HG03039 (cell line): ENCODE data around the gene CRADD.
A peak's percentile ranks its signal among the peaks of the same experiment; 100 is the strongest.
"Not testable (repeated sequence)": the region's sequence is repeated elsewhere in the genome, so short reads cannot be mapped to it uniquely, and the experiment has no call there.

Experiments
- ATAC-seq: cut with Tn5 transposase; IDR thresholded peaks from one replicate; pipeline ENCODE4 v1.9.1; 2021; ENCODE audit warnings: mild to moderate bottlenecking, moderate library complexity; ENCODE audit not compliant: unreplicated experiment

The CRADD gene

GRCh38 chr12:93677195-93678064 lies at the start of gene CRADD:
Gene CRADD, plus strand, starts transcription at chr12:93677375.
- peak; percentile 93 for ATAC-seq

DNA sequence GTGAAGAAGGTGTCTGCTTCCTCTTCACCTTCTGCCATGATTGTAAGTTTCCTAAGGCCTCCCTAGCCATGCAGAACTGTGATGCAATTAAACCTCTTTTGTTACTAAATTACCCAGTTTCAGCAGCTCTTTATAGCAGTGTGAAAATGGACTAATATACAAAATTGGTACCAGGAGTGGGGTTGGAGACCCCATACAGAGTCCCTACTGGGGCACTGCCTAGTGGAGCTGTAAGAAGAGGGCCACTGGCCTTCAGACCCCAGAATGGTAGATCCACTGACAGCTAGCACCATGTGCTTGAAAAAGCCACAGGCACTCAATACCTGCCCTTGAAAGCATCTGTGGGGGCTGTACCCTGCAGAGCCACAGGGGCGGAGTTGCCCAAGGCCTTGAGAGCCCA lies 44.8 kb upstream of the CRADD start:
- no peak for ATAC-seq

GRCh38 chr12:93634416-93634815 lies 42.8 kb upstream of the CRADD start:
- ATAC-seq = no peak

DNA sequence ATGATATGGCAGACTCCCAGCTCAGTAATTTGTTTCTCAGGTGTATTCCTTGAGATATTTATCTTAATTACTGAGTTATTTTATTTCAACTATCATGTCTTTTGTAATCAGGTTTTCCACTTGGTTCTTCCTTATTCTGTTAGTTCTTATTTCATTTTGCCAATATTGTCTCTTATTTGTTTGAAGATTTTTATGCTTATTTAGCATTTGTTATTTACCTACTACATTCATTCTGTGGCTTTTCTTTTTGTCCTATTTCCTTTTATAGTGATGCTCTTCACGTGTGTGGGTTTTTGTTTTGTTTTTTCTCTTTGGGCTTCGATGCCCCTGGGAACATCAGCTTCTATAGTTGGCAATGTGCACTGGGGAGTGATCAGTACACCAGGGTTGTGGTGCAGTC lies 40.5 kb upstream of the CRADD start:
- ATAC-seq = no peak

GRCh38 chr12:93638095-93638494 lies 39.1 kb upstream of the CRADD start:
- ATAC-seq = no peak

DNA sequence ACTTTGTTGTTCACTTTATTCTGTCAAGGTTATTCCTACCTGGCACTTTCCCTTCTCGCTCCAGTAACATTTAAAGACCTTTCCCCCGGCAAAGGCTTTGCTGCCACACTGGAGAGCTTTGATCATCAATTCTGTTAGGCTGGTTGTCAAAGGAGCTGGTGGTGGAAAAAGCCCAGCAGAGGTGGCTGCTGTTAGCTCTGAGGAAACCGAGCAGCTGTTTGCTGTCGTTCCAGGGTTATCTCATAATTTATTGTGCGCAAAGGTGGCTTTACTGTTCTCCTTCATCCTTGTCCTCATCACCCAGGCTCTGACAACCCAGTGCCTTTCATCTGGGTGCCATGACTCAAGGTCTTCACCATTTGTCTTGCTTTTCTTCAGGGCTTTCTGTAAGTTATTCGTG lies 38.2 kb upstream of the CRADD start:
- no peak for ATAC-seq

DNA sequence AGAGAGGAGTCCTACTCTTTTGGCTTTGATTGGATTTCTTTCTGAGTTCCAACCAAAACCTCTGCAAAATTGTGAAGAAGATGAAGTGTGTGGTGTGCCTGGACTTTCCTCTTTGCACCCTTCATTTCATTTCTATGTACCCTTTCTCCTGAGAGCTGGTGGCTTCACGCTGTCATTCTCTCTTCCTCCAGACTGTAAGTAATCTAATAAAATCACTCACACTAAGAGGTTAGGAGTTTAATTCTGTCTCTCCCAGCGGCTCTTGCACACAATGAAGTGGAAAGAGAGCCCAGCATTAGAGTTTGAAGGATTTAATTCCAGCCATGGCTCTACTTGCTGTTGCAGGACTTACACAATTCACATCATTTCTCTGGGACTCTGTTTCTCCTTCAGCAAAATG lies 37.8 kb upstream of the CRADD start:
- no peak for ATAC-seq

DNA sequence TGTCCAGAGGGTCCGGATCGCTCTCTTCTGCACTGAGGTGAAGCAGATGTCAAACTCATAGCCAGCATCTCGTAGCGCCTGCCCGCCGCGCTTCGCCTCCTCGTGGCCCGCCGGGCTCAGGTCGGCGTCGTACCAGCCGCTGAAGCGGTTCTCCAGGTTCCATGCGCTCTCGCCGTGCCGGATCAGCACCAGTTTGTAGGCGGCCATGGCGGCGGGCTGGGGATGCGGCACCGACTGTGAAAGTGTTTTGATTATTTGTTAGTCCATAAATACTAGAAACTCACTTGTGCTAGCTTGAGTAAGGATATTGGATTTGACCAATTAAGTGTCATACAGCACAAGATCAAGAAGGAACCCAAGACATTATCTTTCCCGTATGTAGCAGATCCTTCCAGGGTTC lies 35.8 kb upstream of the CRADD start:
- ATAC-seq = not testable (repeated sequence)

GRCh38 chr12:93642751-93643150 lies 34.4 kb upstream of the CRADD start:
- ATAC-seq = no peak

GRCh38 chr12:93645702-93646101 lies 31.5 kb upstream of the CRADD start:
- no peak for ATAC-seq

GRCh38 chr12:93650626-93651025 lies 26.5 kb upstream of the CRADD start:
- ATAC-seq = no peak

- ATAC-seq = no peak
These were observed 24.1 kb upstream of the CRADD start for GRCh38 chr12:93653079-93653478.

DNA sequence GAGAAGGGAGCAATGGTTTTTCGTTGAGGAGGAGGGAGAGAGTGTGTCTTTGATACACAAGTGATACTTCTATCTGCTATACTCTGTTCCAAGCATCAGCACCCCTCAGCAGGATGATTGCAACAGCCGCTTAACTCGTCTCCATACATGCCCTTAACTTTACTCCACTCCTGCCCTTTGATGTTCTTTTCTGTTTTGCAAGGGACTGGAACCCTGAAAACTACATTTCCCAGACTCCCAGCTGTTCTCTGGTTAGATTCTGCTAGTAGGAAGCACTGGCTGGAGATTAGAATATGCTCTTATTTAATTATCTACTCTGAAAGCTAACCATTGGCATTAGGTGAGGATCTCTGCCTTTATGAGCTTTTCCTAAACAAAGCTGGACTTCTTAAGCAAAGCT lies 23.5 kb upstream of the CRADD start:
- ATAC-seq = no peak

DNA sequence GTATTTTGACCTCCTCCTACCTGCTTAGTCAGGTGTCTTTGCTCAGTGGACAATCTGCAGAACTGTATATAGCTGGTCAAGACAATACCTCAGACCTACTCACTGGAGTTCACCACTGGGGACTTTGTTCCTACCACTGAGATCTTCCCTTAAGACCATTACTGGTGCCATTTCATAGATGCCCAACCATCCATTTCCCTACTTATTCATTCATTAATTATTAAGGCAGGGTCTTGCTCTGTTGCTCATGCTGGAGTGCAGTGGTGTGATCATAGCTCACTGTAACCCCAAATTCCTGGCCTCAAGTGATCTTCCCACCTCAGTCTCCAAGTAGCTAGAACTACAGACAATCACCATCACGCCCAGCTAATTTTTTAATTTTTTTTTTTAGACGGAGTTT lies 22.8 kb upstream of the CRADD start:
- no peak for ATAC-seq

DNA sequence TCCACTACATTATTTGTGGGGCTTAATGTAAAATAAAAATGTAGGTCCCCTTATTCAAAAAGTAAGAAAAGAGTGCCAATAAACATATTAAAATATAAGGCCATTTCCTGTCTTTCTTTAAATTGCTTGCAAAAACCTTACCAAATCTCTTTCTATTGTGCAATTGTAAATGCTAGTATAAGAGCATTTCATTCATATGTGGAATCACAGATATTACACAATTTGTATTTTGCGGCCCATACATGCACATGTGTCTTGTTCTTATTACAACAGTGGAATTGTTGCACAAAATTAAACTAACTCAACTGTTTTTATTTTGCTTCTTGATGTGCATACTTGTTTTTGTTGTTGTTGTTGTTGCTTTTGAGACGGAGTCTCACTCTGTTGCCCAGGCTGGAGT lies 20.1 kb upstream of the CRADD start:
- no peak for ATAC-seq

GRCh38 chr12:93661021-93661420 lies 16.2 kb upstream of the CRADD start:
- no peak for ATAC-seq

DNA sequence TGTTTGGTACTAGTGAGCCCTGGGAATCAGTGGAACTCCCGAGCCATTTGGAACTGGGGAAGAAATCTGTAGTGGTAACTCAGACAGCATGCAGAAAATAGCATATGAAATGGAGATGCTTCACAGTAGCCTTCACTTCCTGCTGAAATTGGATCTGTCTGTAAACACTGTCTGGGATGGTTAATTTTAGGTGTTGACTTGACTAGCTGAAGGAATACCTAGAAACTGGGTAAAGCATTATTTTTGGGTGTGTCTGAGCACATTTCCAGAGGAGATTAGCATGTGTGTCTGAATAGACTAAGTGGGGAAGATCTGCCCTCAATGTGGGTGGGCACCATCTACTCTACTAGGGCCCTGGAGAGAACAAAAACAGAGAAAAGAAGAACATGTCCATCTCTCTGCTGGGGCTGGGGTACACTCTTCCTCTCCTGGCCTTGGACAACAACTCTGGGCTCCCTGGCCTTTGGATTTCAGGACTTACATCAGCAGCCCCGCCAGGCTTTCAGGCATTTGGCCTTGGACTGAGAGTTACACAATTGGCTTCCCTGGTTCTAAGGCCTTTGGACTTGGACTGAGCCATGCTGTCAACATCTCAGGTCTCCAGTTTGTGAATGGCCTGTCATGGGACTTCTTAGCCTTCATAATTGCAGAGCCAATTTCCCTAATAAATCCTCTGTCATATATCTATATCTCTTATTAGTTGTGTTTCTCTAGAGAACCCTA lies 14.0 kb upstream of the CRADD start:
- no peak for ATAC-seq

GRCh38 chr12:93663729-93664084 lies 13.5 kb upstream of the CRADD start:
- ATAC-seq = no peak

DNA sequence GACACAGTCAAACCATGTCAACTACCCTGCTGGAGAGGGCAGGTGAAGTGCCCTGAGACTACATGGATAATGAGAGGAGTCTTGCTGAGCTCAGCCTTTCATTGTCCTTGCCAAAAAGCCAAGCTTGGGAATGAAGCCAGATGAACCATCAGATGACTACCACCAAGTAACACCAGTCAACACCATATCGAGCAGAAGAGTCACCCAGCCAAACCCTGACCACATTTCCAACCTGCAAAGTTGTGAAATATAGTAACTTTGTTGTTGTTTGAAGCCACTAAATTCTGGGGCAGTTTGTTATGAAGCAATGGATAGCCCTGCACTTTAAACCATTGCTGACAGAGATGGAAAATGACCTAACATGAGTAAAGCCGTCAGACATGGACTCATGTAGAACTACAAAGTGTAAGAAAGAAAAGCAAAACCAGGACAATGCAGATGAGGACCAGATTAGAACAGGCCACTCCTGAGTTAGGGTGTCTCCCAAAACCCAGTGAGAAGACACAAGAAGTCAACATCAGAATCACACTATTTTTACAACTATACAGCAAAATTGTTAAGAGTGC lies 12.5 kb upstream of the CRADD start:
- no peak for ATAC-seq

DNA sequence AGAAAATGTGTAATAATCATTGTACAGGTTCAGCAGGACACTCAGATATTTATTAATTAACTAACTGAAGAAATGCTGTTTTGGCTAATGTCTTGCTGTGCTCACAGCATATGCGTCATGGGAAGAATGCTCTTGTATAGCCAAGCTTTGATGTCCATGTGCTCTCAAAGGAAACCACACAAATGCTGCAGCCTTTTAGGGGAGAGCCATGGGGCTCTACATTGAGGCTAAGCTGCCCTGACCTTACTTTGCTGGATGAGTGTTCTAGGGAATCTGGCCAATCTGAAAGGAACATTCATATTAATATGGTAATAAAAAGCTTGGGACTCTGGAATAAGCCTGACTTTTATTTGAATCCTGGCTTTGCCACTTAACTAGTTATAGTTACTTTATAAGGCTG lies 9.5 kb upstream of the CRADD start:
- ATAC-seq = no peak

- no peak for ATAC-seq
These were observed 8.2 kb upstream of the CRADD start for GRCh38 chr12:93668919-93669418.

DNA sequence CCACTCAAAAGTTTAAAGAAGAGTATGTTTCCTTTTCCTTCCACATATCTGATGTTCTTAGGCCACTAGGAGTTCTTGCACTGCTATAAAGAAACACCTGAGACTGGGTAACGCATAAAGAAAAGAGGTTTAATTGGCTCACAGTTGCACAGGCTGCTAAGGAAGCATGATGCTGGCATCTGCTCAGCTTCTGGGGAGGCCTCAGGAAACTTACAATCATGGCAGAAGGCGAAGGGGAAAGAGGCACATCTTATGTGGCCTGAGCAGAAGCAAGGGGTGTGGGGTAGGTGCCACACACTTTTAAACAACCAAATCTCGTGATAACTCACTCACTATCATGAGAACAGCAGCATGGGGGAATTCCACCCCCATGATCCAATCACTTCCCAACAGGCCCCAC lies 7.7 kb upstream of the CRADD start:
- no peak for ATAC-seq
